GM18907 (cell line): ENCODE data around the gene CACNA2D3.

Source experiments
- ATAC-seq: cut with Tn5 transposase; IDR thresholded peaks from one replicate; pipeline ENCODE4 v1.9.1; 2021; ENCODE audit warnings: mild to moderate bottlenecking, moderate library complexity; ENCODE audit not compliant: unreplicated experiment

Gene CACNA2D3

DNA sequence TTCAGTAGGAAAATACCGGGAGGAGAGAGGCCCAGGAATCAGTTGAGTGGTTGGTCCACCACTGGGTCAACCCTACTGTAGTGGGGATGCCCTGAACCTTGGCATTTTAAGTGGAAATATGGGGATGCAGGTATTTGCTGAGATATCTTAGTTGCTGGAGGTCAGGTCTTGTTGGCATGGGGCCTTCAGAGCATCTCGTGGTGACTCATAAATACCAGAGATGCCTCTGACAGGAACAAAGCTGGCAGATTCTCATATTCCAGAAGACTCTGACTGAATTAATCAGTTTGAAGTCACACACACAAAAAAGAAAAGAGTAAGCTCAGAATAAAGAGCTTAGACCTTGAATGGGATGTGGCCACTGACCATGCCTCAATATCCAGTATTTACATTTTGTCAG, 91.6 kb downstream of the CACNA2D3 start:
- no peak for ATAC-seq

DNA sequence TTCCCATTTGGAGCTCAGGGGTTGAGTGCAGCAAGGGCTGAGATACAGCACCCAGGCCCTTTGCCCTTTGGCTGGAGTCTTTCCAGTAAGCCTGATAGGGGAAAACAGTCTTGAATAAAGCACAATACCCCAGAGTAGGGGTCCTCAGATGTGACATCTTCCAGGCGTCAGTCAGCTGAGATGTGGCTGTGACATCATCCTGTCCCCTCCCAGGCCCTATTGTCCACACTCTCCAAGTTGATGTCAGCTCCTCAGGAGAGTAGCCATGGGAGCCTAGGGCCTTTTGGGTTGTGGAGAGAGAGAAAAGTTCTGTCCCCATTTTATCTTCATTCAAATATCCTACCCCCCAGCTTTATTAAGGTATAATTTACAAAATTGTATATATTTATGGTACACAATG, 92.5 kb downstream of the CACNA2D3 start:
- no peak for ATAC-seq

DNA sequence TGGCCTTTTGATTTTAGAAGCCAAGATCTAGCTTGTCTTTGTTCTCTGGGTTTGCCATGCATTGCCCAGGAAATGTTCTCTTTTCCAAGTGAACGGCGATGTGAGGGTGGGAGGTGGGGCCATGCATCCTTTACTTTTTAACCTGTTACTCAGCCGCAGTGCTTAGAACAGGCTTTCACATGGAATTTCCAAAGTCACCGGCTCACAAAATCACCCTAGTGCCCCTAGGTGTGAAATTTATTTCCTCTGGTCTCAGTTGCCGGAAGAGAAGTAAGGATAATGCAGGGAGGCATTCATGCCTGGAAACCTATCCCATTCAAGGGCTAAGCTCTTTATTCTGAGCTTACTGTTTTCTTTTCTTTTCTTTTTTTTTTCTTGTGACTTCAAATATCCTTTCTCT, 93.2 kb downstream of the CACNA2D3 start:
- no peak for ATAC-seq

DNA sequence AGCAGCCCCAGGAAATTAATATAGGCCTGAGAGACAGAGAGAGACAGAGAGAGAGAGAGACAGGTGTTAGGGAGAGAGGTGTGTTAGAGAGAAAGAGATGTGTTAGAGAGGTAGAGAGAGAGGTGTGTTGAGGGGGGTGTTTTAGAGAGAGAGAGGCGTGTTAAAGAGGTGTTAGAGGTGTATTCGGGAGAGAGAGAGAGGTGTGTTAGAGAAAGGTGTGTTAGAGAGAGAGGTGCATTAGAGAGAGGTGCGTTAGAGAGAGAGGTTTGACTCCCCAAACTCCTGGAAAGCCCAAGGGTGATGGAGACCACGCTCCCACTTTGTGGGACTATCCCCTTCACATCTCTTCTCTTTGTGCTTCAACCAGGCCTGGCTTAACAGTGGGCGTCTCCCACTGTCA, 95.5 kb downstream of the CACNA2D3 start:
- ATAC-seq: no peak

DNA sequence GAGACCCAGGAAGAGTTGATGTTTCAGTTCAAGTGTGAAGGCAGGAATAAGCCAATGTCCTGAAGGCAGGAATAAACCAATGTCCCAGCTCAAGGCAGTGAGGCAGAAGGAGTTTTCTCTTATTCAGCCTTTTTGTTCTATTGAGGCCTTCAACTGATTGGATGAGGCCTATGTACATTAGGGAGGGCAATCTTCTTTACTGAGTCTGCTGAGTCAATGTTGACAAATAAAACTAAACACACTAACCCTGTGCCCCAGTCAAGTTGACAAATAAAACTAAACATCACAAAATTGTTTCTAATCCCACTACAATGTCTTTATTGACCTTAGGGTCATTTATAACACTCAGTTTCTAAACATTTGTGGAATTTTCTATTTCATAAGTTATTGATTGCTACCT, 100.0 kb downstream of the CACNA2D3 start:
- no peak for ATAC-seq

DNA sequence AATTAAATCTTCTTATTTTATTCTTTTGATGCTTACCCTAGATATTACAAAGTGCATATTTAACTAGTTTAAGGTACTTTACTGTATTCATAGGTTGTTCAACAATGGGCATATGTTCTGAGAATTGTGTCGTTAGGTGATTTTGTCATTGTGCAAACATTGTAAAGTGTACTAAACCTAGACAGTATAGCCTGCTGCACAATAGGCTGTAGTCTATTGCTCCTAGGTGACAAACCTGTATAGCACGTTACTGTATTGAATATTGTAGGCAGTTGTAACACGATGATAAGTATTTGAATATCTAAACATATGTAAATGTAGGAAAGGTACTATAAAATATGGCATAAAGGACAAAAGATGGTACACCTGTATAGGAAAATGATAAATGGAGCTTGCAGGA, 100.7 kb downstream of the CACNA2D3 start:
- ATAC-seq: no peak

DNA sequence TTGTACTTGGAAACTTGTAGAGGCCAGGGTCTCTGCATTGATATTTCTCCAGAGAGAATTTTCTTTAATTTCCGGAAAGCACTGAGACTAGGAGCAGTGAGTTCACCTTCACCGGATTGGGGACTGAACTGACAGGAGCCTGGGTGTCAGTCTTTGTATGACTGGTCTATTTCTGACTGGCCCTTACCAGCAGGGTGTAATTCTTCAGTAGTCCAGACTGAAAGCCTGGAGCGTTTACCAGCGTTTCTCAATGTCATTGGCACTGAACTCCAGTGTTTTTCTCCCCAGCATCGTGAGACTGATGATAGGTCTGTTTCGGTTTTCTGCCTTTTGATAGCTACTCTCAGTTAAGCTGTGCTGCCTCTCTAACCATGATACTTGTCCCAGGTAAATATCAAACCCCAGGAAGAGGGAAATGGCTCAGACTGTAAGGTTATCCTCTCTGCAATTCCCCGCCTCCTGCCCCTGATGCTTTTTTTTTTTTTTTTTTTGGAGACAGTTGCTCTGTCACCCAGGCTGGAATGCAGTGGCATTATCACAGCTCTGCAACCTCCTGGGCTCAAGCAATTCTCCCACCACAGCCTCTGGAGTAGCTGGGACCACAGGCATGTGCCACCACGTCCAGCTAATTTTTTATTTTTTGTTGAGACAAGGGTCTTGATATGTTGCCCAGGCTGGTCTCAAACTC, 103.6 kb downstream of the CACNA2D3 start:
- ATAC-seq: no peak

DNA sequence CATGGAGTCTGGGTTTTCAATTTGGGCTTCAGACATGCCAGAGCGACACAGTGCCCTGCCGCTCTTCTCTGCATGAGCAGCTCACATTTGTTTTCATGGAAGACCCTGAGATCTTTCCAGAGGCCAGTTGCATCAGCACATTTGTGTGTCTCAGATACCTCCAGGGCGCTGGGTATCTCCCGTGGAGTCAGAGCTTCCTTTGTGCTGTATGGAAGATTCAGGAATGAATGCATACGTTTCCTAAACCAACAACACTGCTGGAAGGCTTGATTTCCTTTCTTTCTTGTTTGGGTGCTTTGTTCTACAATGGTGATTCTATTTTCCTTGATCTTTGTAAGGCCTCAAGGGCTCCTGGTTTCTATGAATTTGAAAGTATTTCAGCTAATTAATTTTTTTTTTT, 106.5 kb downstream of the CACNA2D3 start:
- no peak for ATAC-seq

DNA sequence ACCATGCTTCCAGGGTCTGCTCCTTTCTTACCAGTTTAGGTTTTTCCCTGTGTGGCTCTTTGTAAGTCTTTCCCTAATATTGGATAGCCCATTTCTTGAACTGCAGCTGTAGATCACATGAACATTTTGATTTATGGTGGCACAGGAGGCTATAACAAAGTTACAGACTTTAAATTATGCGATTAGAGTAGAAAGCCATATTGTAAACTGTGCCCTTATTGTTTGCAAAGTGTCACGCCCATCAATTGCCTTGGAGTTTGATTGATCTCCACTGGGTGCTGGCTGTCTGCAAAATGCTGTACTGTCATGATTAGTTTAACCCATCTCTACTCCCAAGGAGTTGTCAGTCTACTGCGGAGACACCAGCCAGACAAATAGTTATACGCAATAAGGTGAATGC, 110.3 kb downstream of the CACNA2D3 start:
- no peak for ATAC-seq

DNA sequence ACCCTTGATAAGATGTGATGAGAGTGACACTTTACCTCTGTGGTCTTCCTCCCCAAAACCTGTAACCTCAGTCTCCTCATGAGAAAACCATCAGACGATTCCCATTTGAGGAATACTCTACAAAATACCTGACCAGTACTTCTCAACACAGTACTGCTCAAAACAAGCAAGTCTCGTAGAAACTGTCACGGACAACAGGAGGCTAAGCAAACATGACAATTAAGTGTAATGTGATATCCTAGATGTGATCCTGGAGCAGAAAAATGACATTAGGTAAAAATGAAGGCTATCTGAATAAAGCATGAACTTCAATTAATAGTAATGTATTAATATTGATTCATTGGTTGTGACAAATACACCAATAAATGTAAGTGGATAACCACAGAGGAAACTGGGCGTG, 113.6 kb downstream of the CACNA2D3 start:
- ATAC-seq: no peak

DNA sequence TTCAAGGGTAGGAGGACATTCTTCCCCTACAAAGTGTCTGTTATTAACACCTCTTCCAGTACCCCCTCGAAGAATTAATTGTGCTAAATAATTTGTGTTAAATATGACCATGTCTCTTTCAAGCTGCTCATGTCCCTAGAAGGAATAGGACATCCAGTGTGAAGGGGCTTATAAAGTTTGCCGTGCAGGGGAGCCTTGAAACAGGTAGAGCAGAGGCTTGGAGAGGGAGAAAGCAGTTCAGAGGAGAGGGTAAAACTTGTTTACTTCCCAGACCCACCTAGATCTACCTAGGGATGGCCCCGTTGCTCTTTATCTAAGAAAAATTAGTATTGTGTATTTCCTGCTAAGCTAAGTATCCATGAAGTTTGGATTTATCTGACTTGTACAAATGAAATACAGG, 114.8 kb downstream of the CACNA2D3 start:
- ATAC-seq: no peak

DNA sequence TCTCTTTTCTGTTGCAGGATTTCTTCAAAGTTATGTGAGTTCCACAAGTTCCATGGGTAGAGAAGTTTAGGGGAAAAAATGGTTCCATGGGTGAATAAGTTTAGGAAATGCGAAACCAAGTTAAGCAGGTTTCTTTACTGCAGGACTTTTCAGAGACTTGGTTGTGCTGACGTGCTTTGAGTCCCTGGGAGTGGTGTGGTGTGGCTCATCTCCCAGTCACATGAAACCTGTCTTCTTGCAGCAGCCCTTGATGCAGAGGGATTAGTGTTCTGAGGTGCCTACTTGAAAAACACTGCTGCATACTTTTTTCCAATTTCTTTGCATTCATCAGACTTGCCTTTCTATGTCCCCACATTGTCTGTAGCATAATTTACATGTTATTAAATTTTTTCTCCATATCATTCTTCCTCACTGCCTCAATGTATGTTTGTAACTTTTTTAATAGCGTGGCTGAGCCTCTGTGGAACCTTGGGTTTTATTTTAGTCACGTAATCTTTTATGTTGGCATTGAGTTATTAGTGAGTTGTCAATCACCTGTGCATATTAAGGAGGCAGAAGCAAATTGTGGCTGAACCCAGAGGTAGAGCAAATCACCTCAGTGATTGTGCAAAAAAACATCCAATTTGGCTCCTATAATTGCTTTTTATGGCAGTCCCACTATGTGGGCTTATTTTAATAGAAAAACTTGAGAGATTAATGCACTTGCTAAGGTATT, 115.6 kb downstream of the CACNA2D3 start:
- no peak for ATAC-seq

DNA sequence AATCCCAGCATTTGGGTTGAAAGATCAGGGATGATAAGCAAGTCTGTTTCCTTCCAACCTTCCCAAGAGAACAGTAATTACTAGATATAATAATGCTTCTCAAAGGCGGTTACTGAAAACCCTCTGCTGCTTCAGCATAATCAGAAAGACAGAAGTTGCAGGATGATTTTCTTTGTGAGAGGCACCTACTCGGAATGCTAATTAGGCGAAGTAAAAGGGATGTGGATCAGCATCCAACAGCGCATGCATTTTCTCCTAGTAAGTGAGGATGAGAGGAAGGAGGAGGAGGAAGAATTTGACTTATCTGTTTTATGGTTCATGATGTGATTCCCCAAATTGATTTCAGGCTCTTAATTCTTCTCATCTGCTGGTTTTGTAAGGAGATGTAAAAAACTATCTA, 118.0 kb downstream of the CACNA2D3 start:
- no peak for ATAC-seq

DNA sequence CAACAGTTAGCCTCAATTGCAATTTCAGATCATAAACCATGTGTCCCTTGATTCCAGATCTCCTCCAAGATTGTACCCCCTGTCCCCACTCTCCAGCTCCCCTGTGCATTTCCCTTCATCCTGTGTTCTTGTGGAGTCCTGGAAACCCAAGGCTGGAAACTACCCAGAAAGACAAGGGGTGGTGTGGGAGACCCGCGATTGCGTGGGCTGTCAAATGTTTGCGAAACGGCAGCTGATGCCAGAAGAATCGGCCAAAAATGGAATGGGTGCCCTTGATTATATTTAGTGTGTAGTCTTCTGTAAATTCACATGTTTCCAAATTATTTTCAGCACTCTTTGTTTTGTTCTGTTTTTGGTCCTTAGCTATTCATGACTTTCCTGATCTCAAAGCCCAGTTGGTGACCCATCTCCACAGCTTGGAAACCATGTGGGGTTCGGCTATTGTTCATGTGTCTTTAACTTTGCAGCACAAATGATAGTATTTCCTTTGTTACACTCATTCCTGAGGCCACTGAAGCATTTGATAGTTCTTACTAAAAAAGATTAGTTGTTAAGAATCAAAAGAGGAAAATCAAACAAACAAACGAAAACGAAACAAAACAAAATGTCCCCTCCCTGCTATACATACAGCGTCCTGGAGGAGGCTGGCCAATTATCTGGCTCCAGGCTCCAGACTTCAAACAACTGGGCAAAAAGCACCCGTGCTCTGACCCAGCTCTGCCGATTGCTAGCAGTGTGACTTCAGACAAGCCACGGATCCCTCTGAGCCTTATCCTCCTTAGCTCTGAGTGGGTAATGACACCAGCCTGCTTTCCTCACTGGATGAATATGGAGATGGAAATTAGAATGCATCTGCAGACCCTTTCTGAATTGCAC, 120.9 kb downstream of the CACNA2D3 start:
- no peak for ATAC-seq

DNA sequence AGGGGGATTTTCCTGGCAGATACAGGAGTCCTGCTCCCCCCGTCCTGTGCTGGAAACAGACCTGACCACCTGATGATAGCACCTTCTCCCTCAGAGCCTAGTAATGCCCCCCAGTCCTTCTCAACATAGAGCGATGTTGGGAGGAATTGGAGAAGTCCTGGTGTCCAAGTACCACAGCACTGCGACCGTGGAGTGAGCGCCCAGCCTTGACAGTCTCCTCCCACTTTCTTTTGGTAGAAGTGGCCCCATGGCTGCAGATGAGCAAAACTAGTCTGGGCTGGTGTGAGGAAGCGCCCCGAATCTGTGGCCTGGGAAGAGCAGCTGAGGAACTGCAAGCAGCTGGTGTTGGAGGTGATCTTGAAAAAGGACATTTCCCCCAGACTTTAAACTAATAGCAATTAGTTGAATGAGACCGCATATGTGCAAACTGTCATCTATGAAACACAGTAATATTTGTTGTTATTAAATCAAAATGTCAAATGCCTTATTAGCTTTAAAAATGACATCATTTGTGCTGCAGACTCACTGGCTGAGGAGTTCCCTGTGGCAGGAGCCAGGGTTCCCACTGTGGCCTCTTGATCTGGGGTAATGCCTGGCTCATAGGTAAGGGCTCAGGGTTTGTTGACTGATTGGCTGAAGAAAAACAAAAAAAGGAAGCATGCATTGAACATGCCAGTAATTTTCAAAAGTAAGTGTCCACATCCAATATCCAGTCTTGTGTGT, 121.8 kb downstream of the CACNA2D3 start:
- no peak for ATAC-seq

DNA sequence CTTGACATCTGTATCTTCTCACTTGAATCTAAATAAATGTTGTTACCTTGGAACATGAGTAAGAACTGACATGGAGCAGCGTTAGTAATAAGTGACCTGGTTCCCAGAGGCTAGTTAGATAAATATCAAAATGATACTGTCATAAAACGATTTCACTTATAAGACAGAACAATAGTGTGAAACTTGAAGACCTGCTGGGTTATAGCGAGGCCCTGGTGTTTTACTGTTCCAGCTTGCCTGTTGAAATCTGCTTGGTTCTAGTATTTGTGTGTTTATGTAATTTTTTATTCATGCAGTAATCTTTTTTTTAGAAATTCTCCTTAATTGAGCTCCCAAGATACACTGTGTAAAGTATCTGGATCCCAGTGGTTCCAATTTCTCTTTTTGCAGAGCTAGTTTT, 129.4 kb downstream of the CACNA2D3 start:
- no peak for ATAC-seq

DNA sequence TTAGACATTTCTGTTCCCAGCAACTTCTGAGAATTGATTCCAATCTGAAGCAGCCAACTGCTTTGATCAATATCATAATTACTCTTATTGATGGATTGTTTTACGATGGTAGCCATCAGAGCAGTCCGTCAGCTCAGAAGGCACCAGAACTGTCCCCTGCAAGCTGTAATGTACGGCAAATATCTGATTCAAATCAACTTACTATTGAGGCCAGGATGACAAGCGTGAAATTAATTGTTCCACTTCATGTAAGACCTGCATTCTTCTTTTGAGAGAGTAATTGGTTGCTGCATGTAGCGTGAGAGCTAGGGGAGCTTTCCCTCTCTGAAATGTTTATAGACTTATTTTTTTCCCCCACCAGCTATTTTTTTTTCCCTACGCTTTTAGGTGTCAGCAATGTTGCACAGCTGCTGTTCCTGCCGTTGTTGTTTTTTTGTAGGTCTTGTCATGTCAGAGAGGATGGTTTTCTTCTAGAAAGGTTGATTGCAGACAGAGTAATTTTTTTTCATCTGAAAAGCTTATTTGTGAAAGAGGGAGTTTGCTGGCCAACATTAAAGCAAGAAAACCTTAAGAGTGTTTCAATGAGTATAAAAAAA, 134.9 kb downstream of the CACNA2D3 start:
- ATAC-seq: no peak

DNA sequence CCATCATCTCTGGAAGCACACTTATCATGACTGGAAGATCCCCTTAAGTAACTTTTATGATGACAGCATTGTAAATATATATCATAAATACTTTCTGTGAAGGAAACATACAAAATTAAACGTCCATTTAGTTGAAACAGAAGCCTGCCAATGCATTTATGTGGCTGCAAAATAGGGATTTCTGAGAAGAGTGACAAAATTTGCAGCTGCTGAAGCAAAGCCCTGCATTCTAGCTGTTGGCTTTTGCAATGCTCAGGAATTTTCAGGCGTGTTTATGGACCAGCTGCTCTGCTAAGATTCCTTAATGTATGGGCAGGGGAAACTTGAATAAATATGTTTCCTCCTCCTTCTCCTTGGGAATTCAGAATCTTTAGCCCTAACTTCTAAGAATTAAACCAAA, 137.3 kb downstream of the CACNA2D3 start:
- no peak for ATAC-seq

DNA sequence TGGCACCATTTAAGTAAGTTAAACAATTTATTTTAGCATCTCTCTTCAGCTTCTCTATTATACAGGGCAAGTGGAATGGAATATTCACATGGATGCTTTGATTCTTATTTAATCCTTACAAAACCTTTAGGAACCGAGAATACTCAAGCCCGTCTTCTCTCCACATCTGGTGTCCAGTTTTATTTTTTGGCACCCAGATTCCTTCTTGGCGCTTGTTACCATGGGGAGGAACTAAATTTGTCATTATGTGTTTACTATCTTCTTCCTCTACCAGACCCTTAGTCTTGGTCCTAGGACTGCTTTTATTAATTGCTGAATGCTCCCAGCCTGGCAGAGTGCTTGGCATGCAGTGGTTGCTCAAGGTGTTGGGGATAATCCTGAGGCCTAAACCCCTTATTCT, 138.8 kb downstream of the CACNA2D3 start:
- no peak for ATAC-seq

DNA sequence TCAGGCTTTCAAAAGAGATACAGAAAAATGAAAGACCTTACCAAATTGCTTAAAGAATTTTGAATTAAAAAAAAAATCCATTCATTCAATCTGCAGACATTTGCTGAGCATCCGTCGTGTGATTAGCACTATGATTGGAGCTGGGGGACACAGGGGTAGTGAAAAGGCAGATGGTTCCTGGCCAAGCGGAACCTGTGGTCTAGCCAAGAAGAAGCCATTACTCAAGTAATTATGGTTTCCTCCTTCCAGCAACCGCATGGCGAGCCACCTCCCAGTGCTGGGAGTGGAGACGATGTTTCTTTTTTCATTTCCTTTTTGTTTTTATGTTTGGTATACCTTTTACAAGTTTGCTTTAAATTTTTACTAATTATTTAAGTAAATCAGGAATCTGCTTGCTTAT, 140.2 kb downstream of the CACNA2D3 start:
- no peak for ATAC-seq

DNA sequence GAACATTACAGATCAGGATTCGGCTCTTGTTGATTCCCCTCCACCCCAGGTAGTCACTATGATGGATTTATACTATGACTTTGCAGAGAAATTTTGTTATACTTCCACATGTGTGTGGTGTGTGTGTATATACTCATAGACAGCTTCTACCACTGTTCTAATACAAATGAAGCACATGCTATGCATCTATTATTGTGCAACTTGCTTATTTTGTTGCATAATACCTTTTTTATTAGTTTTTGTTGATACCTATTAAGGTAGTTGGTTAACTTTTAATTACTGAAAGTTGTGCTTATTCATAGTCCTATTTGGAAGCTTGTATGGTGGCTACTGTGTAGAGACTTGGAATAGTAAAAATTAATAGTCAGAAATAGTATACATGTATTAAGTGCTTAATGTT, 140.6 kb downstream of the CACNA2D3 start:
- no peak for ATAC-seq
